Stimulated activated CD8-positive, alpha-beta memory T cell treated with anti-CD3 and anti-CD28 coated beads, Interleukin-12 subunit alpha, Interleukin-12 subunit beta, amount 100 ng/mL, for 24 hours (primary cell): ENCODE measurements around the gene IL21R.
"Not testable (repeated sequence)": the region's sequence is repeated elsewhere in the genome, so short reads cannot be mapped to it uniquely, and the experiment has no call there.

ENCODE experiments used
- DNase-seq: peaks from one replicate; pipeline ENCODE4 v3.0.0-alpha.2; 2020; ENCODE audit errors: extremely low read depth

Gene IL21R

DNA sequence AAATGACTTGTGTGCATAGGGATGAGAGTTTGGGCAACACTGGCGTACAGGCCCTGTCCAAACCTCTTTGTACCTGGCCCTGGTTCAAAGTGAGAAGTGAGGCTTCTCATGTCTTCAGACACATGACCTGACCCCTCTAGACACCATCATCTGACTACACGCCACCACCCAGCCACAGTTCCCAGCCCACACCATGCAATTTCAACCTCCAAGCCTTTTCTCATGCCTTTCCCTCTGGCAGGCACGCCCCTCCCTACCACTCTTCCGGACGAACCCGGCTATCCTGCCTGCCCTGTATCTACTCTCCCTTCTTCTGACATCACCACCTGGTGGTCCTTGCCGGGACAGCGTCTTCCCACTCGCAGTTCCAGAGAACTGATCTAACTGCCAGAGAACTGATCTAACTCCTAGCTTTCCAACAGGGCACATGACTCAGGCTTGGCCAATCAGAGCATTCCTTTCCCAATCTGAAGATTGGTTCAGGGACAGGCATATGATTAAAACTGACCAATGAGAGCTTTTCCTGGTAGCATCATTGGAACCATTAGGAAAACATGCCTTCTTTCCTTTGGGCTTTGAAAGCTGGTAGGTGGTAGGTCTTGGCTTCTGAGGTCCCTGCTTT, 27.1 kb upstream of the IL21R start:
- DNase-seq: no peak

DNA sequence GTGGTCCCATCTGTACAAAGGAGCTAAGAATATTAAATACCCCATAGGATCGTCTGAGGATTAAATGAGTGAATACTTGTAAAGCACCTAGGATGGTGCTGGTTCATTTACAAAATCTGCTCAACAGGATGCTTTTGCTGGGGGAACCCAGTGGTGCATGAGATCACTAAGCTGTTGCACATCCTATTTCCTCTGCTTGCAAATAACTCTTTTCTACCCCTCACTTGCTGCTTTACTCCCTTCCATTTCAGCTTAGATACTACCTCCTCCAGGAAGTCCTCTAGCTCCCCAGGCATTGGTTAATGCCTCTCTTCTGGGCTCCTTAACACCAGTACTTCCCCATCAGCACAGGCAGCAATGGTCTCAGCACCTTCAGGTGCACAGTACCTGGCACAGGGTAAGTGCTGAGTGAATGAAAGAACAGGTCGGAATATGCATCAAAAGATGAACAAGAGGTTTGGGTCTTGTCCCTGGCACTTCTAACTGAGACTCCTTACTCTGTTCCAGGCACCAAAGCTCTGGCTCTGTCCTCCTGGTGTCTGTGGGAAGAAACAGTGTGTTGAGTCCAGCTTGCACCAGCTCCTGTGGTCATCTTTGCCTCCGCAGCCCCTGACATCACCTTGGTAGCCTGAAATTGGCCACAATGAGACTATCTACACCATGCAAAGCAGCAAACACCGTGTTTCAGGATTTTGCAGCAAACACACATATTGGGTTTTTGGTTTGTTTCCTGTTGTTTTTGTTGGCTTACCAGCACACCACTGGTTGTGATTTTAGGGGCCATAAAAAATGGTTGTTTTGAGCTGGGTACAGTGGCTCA, 24.1 kb upstream of the IL21R start:
- DNase-seq: no peak

GRCh38 chr16:27378871-27379481, 23.0 kb upstream of the IL21R start:
- DNase-seq: no peak

DNA sequence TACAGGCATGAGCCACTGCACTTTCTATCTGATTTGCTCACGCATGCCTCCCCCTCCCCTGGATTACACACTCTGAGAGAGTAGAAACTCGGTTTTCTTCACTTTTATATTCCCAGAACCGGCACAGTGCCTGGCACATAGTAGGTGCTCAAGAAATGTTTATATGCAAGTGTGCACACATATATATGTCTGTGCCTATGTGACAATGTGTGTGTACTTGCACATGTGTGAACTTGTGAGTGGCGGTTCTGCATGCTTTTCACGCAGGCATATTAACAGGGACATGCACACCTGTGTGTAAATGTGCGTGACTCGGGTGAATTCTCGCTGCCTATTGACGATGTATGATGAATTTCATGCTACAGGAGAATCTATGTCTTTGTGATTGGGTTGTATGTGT, 22.1 kb upstream of the IL21R start:
- no peak for DNase-seq

DNA sequence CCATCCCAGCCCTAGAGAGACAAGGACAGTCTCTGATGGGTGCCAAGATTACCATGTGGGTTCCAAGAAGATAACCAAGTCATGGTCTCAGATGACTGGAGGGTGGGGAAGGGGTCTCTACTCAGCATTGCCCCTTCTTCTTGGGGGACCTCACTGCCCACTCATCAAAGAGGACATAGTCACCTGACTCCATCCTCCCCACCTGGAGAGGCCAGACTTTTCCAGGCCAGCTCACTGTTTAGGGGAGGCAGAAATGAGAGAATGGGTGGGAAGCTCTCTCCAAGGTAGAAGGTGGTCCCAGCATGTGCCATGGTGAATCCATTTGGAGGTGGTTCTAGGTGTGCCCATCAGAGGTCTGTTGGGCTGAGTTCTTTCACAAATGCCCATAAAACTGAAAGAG, 20.7 kb upstream of the IL21R start:
- DNase-seq: no peak

DNA sequence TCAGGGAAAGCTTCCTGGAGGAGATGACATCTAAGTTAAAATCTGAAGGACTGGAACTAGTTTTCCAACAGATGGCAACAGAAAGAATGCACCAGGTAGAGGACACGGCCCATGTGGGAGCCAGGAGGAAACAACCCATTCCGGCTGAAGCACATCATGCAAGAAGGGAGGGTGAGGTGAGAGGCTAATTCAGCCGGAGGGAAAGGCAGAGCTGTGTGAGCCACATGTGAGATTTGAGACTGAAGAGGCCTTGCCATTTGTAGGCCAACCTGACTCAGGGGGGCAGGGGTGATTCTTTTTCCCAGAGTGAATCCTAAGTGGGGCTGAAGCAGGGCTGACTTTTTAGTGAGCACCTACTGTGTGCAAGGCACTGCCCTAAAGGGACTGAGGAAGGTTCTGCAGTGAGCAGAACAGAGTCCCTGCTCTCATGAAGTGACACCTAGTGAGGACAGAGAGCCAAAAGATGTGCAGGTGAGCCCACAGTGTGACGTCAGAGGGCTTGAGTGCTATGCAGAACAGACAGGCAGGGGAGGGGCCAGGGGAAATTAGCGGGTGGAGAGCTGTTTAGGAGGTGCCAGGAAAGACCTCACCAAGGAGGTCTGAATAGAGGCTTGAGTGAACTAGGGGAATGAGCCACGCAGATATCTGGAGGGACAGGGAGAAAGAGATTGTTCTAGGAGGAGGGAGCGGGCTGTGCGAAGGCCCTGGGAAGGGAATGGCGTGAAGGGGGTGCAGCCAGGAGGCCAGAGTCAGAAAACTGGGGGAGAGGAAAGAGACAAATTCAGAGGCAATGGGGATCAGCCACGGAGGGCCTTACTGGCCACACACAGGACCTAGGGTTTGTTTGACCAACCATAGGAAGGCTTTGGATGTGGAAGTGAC, 19.8 kb upstream of the IL21R start:
- DNase-seq: no peak

DNA sequence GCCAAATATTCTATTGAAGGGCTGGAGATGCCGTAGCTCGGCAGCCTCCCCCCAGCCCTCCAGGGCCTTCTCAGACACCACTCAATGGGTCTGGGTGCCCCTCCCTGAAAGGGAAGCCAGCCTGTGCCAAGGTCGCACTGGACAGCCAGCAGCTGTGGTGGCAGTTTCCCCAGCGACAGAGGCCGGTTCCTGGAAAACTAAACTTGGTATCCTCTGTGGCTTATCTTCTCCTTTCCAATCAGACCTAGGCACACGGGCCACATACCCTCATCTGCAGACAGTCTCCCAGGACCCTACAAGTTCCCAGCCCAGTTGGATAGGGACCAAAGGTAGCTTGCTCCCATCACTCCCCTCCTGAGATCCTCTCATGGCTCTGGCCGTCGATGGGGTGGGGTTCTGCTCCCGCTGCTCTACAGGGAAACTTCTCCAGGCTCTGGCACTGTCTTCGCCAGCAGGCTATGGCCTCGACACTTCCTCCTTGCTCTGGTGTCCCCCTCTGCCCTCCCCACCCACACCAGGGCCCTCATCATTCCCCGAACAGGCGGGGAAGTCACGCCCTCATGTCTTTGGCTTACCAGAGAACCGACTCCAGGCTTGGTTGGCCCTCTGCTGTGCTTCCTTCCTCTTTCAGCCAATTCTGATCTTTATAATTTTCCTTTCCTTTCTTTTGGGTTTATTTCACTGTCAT, 18.3 kb upstream of the IL21R start:
- no peak for DNase-seq

DNA sequence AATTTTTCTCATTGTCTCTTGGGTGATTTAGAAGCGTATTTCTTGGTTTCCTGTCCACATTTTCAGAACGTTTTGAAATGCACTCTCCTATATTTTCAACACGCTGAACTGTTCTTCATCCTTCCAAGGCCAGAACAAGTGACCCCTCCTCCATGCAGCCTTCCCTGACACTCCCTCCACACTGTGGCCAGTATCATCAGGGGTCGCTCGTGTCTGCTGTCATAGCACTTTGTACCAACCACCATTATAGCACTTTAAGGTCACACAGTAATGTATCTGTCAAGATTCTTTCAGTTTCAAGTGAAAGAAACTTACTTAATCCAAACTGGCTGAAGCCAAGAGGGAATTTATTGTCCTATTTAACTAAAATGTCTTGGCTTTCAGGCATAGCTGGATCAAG, 17.5 kb upstream of the IL21R start:
- no peak for DNase-seq

DNA sequence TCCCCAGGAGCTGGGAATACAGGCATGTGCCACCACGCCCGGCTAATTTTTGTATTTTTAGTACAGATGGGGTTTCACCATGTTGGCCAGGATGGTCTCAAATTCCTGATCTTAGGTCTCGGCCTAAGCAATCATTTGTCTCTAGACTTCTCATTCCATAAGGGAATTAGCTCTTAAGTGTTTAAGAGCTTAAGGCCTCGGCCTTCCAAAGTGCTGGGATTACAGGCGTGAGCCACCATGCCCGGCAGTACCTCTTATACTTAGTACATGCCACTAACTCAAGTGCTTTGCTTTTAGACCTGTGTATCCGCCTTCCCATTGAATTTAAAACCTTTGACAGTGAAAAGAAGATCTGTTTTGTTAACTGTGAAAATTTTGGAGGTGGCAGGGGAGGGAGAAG, 16.6 kb upstream of the IL21R start:
- no peak for DNase-seq

- no peak for DNase-seq
These were observed 15.3 kb upstream of the IL21R start for GRCh38 chr16:27386674-27387073.

DNA sequence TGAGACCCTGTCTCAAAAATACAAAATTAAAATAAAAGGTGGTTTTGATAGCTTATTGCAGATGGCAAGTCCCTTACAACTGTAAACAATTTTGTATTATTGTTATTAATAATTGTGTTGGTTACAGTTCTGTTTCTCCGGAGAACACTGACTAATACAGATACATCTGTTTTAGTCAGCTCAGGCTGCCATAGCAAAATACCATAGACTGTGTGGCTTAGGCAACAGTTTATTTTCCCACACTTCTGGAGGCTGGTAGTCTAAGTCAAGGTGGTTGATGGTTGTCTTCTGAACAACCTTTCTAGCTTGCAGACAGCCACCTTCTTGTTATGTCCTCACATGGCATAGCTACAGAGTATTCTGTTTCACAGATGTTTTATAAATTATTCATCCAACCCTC, 14.2 kb upstream of the IL21R start:
- DNase-seq: no peak

GRCh38 chr16:27389272-27389961, 12.6 kb upstream of the IL21R start:
- no peak for DNase-seq

DNA sequence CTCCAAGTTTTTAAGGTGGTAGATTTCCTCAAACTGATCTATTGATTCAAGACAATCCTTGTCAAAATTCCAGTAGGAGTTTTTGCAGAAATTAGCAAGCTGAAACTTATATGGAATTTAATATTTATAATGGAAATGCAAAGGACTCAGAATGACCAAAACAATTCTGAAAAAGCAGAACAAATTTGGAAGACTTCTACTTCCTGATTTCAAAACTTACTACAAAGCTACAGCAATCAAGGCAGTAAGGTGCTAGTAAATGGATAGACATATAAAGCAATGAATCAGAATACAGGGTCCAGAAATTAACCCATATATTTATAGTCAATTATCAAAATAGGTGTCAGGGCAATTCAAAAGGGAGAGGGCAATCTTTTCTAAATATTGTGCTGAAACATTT, 11.8 kb upstream of the IL21R start:
- DNase-seq: no peak

GRCh38 chr16:27392671-27393070, 9.3 kb upstream of the IL21R start:
- no peak for DNase-seq

DNA sequence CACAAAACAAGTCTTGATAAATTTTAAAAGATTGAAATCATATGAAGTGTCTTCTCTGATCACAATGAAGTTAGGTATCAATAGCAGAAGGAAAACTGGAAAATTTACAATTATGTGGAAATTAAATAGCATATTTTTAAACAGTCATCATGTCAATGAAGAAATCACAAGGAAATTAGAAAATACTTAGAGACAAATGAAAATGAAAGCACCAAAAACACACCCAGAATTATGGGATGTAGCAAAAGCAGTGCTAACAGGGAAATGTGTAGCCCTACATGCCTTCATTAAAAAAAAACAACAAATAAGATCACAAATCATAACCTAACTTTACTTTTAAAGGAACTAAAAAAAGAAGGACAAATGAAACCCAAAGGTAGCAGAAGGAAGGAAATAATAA, 7.5 kb upstream of the IL21R start:
- DNase-seq: no peak

DNA sequence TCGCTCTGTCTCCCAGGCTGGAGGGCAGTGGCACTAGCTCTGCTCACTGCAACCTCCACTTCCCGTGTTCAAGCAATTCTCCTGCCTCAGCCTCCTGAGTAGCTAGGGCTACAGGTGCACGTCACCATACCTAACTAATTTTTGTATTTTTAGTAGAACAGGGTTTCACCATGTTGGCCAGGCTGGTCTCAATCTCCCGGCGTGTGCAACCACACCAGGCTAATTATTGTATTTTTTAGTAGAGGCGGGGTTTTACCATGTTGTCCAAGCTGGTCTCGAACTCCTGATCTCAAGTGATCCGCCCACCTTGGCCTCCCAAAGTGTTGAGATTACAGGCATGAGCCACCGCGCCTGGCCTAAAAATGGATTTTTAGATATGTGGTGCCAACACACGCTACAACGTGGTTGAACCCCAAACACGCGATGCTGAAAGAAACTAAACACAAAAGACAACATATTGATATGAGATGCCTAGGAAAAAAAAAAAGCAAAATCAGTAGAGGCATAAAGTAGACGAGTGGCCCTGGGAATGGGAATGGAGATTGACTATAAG, 3.6 kb upstream of the IL21R start:
- not testable (repeated sequence) for DNase-seq

DNA sequence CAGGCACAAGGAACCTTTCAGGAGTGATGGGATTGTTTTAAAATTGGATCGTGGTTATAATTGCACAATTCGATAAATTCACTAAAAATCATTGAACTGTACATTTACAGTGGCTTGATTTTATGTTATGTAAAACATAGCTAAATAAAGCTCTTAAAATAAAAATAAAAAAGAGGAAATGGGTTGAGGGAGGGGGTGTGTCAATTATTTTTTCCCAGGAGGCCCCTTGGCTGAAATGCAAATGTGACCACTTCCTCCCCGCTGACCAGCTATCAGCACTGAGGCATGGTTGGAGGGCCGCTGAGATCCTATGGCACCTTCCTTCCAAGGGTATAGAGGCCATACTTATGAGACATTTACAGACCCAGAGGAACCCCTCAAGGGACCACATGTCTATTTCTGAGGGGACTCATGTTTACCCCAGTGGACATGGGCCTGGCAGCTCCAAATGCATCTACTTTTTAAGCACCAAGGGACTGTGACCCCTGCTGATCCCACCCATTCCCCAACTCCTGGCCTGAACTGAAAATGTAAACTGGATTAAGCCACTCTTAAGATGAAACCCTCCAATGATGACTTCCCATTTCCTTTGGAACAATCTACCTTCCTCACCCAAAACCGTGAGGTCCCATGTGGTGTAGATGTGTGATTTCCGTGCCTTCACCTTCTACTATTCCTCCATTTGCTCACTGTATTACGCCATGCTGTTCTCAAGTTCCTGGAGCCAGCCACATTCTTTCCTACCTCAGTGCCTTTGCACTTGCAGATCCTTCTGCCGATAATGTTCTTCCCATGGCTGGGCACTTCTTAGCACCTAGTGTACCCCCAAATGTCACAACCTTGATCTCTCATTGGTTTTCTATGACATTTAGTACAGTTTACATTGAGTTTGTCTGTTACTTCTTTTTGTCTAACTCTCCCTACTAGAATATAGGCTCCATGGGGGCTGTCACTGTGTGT, 2.8 kb upstream of the IL21R start:
- DNase-seq: no peak

- no peak for DNase-seq
These were observed 2.0 kb upstream of the IL21R start for GRCh38 chr16:27399969-27400368.
